Type B pancreatic cell (in vitro differentiated cells): Measurements from ENCODE around the gene LAMTOR5. TPM values are rescaled to one million over a fixed set of nuclear protein-coding genes. Genes with fewer than 3 reads are reported as not detected.

Experiments used
- DNase-seq: peaks from one replicate; pipeline ENCODE4 v3.0.0; 2021; ENCODE audit warnings: mixed read lengths; ENCODE audit not compliant: unreplicated experiment; ENCODE audit errors: extremely low spot score
- H3K27ac Mint-ChIP-seq: 2 replicates; pipeline ENCODE4 v1.8.0; 2021; ENCODE audit warnings: mild to moderate bottlenecking, mixed read lengths
- H3K27me3 Mint-ChIP-seq: 2 replicates; pipeline ENCODE4 v1.8.0; 2021; ENCODE audit warnings: mixed read lengths
- H3K36me3 Mint-ChIP-seq: 2 replicates; pipeline ENCODE4 v1.8.0; 2021; ENCODE audit warnings: mixed read lengths
- H3K4me1 Mint-ChIP-seq: one replicate; pipeline ENCODE4 v1.8.0; 2021; ENCODE audit warnings: mixed read lengths; ENCODE audit not compliant: unreplicated experiment
- H3K4me3 Mint-ChIP-seq: 2 replicates; pipeline ENCODE4 v1.8.0; 2021; ENCODE audit warnings: mild to moderate bottlenecking, mixed read lengths
- H3K9me3 Mint-ChIP-seq: 2 replicates; pipeline ENCODE4 v1.8.0; 2021; ENCODE audit warnings: mixed read lengths
- total RNA-seq: library from RNA; stranded (reverse); gene quantifications from 2 replicates; pipeline ENCODE4 v1.2.1, GENCODE V29; 2021; ENCODE audit warnings: low replicate concordance
- TF ChIP-seq, protein P1 (sequence below): fragments of 200-600 bp; sonication (generic); conservative IDR thresholded peaks from 2 replicates; pipeline ENCODE4 v1.5.0; 2021; ENCODE audit warnings: antibody characterized with exemption, mild to moderate bottlenecking

LAMTOR5 gene
- total RNA-seq, 1 donor from 2014 or later: 131 TPM

DNA sequence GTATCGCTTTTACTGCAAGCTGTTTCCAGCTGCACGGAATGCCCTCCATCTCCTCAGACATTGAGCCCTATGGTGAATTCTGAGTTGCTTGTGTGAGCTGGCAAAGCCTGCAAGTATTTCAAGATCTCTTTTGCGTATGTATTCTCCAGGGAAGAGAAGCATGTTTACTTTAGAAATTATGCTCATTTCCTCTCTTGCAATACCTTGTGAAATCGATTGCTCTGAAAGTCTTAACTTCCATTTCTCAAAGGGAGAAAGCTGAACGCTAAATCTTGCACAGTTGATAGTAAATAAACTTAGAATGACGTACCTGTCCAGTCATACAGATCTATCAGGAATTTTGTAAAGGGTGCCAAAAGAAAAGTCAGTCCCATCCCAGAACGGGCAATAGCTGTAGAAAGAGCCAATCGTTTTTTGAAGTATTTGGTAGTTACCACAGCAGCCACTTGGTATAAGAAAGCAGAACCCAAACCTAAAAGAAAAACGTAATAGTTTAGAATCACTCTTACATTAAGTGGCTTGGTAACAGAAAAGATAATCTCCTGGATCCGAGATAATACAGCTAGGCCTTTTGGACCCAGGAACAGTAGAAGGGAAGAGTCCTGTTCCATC, 26.7 kb downstream of the LAMTOR5 start:
- Mint-ChIP-seq H3K27me3 (no peaks in the 10 kb centered on the region), H3K36me3 (peaks cover 21% of the 10 kb centered on the region), H3K27ac (no peak overlapping the region), H3K4me3 (no peak overlapping the region), H3K4me1 (peaks cover 15% of the 10 kb centered on the region), H3K9me3 (no peaks in the 10 kb centered on the region)
- DNase-seq: no peak
- TF ChIP-seq, protein P1, sequence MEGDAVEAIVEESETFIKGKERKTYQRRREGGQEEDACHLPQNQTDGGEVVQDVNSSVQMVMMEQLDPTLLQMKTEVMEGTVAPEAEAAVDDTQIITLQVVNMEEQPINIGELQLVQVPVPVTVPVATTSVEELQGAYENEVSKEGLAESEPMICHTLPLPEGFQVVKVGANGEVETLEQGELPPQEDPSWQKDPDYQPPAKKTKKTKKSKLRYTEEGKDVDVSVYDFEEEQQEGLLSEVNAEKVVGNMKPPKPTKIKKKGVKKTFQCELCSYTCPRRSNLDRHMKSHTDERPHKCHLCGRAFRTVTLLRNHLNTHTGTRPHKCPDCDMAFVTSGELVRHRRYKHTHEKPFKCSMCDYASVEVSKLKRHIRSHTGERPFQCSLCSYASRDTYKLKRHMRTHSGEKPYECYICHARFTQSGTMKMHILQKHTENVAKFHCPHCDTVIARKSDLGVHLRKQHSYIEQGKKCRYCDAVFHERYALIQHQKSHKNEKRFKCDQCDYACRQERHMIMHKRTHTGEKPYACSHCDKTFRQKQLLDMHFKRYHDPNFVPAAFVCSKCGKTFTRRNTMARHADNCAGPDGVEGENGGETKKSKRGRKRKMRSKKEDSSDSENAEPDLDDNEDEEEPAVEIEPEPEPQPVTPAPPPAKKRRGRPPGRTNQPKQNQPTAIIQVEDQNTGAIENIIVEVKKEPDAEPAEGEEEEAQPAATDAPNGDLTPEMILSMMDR: no peak

DNA sequence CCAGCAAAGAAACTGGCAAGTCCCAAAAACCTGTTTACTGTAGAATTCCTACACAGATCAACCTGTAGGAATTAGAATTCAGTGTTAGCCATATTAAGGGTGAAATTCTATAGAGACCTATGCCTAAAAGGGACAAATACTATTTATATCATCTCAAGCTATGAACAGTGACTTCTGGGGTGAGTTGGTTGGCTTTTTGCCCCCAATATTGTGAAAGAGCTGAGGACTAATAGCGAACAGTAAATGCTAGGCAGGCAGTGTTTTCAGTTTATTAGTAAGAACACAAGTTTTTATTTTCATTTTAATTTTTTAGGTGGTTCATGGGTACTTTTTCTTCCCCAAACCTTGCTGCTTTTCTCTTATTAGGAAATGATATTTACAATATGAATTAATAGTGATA, 32.0 kb downstream of the LAMTOR5 start:
- DNase-seq: no peak
- Mint-ChIP-seq H3K27ac (no peak overlapping the region), H3K4me1 (no peaks in the 10 kb centered on the region), H3K36me3 (peaks cover 18% of the 10 kb centered on the region), H3K9me3 (no peaks in the 10 kb centered on the region), H3K27me3 (no peaks in the 10 kb centered on the region), H3K4me3 (no peak overlapping the region)
- TF ChIP-seq, protein P1: no peak

DNA sequence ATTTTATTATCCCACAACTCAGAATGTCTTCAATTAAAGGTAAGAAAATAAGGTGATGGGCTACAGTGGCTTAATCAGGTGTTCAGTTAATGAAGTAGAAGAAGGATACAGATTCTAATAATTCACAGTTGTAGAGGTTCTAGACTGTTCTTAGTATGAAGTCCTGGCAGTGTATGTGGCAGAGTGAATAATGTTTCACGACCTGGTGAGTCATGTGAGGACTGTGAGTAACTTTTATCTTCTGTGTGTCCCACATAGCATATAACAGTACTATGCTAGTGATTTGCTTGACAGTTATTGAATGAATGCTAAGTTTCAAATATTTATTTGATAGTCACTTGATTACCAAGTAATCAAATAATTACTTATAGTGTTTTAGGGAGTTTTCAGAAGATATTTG, 36.7 kb downstream of the LAMTOR5 start:
- H3K9me3 Mint-ChIP-seq: no peaks in the 10 kb centered on the region
- H3K27ac Mint-ChIP-seq: no peak overlapping the region
- DNase-seq: no peak
- TF ChIP-seq, protein P1: no peak
- H3K4me3 Mint-ChIP-seq: no peak overlapping the region
- H3K36me3 Mint-ChIP-seq: peaks cover 6% of the 10 kb centered on the region
- no peaks in the 10 kb centered on the region for H3K27me3 Mint-ChIP-seq
- no peaks in the 10 kb centered on the region for H3K4me1 Mint-ChIP-seq

DNA sequence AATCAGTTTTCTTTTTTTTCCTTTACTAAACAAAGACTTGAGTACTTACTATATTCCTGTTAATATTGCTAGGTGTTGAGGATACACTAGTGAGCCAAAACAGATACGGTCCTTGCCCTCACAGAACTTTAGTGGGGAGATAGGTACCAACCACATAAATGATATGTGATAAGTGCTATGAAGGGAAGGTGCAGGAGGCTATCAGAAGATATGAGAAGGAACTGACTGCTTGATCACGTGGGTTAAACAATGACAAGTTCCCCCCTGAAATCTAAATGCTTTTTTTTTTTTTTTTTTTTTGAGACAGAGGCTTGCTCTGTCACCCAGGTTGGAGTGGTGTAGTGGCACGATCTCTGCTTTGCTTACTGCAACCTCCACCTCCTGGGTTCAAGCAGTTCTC, 43.3 kb downstream of the LAMTOR5 start:
- TF ChIP-seq, protein P1: no peak
- Mint-ChIP-seq H3K36me3 (peaks cover 26% of the 10 kb centered on the region), H3K4me3 (no peak overlapping the region), H3K9me3 (no peaks in the 10 kb centered on the region), H3K4me1 (no peaks in the 10 kb centered on the region), H3K27ac (no peak overlapping the region), H3K27me3 (no peaks in the 10 kb centered on the region)
- no peak for DNase-seq

DNA sequence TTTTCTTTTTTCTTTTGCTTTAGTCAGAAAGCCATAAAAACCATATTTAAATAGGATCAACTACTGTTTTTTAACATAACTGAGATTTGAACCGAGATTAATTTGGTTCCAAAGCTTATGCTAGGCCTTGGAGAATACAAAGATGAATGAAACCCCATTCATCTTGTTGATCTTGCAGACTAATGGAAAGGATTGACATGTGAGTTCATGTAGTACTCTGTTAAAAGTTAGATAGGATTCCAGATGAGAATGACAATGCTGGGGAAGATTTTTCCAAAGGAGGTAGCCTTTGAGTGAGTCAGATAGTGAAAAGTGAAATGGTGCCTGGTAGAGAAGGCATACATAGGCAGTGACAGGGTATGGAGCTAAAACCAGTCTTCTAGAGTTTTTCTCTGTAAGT, 45.6 kb downstream of the LAMTOR5 start:
- H3K4me1 Mint-ChIP-seq: no peaks in the 10 kb centered on the region
- H3K4me3 Mint-ChIP-seq: no peak overlapping the region
- H3K27me3 Mint-ChIP-seq: no peaks in the 10 kb centered on the region
- H3K36me3 Mint-ChIP-seq: peaks cover 32% of the 10 kb centered on the region
- DNase-seq: no peak
- no peak overlapping the region for H3K27ac Mint-ChIP-seq
- TF ChIP-seq, protein P1: no peak
- no peaks in the 10 kb centered on the region for H3K9me3 Mint-ChIP-seq

DNA sequence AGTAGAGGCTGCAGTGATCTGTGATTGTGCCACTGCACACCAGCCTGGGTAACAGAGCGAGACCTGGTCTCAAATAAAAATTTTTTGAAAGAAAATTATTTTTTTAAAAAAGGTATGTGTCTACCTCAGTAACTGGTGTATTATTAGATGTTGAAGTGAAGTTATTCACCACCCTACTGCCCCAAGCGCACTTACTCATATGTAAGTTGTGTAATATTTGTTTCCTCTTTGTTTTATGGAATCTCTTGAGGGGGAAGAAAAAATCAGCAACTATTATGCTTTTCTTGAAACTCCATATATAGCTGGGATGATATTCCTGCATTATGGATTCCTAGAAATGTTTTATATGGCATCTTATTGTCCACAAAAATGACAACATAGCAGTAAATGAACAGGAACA, 47.1 kb downstream of the LAMTOR5 start:
- Mint-ChIP-seq H3K9me3 (no peaks in the 10 kb centered on the region), H3K27me3 (no peaks in the 10 kb centered on the region), H3K4me3 (no peak overlapping the region), H3K4me1 (peaks cover 5% of the 10 kb centered on the region), H3K27ac (no peak overlapping the region), H3K36me3 (peaks cover 39% of the 10 kb centered on the region)
- TF ChIP-seq, protein P1: no peak
- DNase-seq: no peak
